Esophagus mucosa (tissue), 1 donor: ENCODE measurements around the gene RELN. TPM values are rescaled to one million over a fixed set of nuclear protein-coding genes. Genes with fewer than 3 reads are reported as not detected.
"Not testable (repeated sequence)": the region's sequence is repeated elsewhere in the genome, so short reads cannot be mapped to it uniquely, and the experiment has no call there.

Source experiments
- ATAC-seq: fragments of 200-7000 bp; cut with Tn5 transposase; one replicate; pipeline ENCODE4 v1.9.1; 2020
- total RNA-seq: library from RNA; stranded (reverse); gene quantifications from one replicate; pipeline ENCODE4 v1.2.4, GENCODE V29; 2023
- donor health status: DM: yes; HTN: yes; CAD: no.

The RELN gene
- total RNA-seq, 1 donor from 2014 or later, result 0.52 TPM

- ATAC-seq, result no peak
Observed at GRCh38 chr7:103547451-103548284, 441.8 kb downstream of the RELN start.

GRCh38 chr7:103542470-103542869, 447.0 kb downstream of the RELN start:
- no peak for ATAC-seq

GRCh38 chr7:103541947-103542346, 447.5 kb downstream of the RELN start:
- no peak for ATAC-seq

- ATAC-seq, result no peak
Observed at GRCh38 chr7:103541026-103541425, 448.4 kb downstream of the RELN start.

GRCh38 chr7:103540338-103540737, 449.1 kb downstream of the RELN start:
- ATAC-seq, result no peak

GRCh38 chr7:103539875-103540274, 449.6 kb downstream of the RELN start:
- ATAC-seq, result no peak

- no peak for ATAC-seq
Observed at GRCh38 chr7:103538964-103539709, 450.3 kb downstream of the RELN start.

- no peak for ATAC-seq
Observed at GRCh38 chr7:103533761-103534160, 455.7 kb downstream of the RELN start.

GRCh38 chr7:103532955-103533354, 456.5 kb downstream of the RELN start:
- no peak for ATAC-seq

GRCh38 chr7:103528152-103528551, 461.3 kb downstream of the RELN start:
- no peak for ATAC-seq

- no peak for ATAC-seq
Observed at GRCh38 chr7:103525937-103526336, 463.5 kb downstream of the RELN start.

- ATAC-seq, result no peak
Observed at GRCh38 chr7:103524042-103524907, 465.2 kb downstream of the RELN start.

- ATAC-seq, result no peak
Observed at GRCh38 chr7:103521937-103522336, 467.5 kb downstream of the RELN start.

GRCh38 chr7:103504505-103505135, 484.8 kb downstream of the RELN start:
- no peak for ATAC-seq

GRCh38 chr7:103501206-103501605, 488.3 kb downstream of the RELN start:
- ATAC-seq, result no peak

GRCh38 chr7:103499976-103500375, 489.5 kb downstream of the RELN start:
- no peak for ATAC-seq

- no peak for ATAC-seq
Observed at GRCh38 chr7:103487419-103487818, 502.0 kb downstream of the RELN start.

GRCh38 chr7:103486873-103487272, 502.6 kb downstream of the RELN start:
- ATAC-seq, result not testable (repeated sequence)

- no peak for ATAC-seq
Observed at GRCh38 chr7:103480771-103481170, 508.7 kb downstream of the RELN start.

GRCh38 chr7:103474956-103475355, 514.5 kb downstream of the RELN start:
- no peak for ATAC-seq

- no peak for ATAC-seq
Observed at GRCh38 chr7:103469095-103469948, 520.1 kb downstream of the RELN start.
